T-helper 22 cell (primary cell): Measurements from ENCODE around the gene FOXF2.

ENCODE experiments used
- DNase-seq: peaks from one replicate; pipeline ENCODE4 v3.0.0-alpha.2; 2020; ENCODE audit warnings: low read depth

FOXF2 gene

GRCh38 chr6:1407499-1407990 is 18.2 kb downstream of the FOXF2 start:
- no peak for DNase-seq

- no peak for DNase-seq
Observed at GRCh38 chr6:1409774-1410465, 20.5 kb downstream of the FOXF2 start.

GRCh38 chr6:1412901-1413300 is 23.5 kb downstream of the FOXF2 start:
- no peak for DNase-seq

GRCh38 chr6:1415416-1416063 is 26.2 kb downstream of the FOXF2 start:
- DNase-seq, result no peak

- no peak for DNase-seq
Observed at GRCh38 chr6:1416191-1416760, 26.9 kb downstream of the FOXF2 start.

- DNase-seq, result no peak
Observed at GRCh38 chr6:1416820-1417219, 27.4 kb downstream of the FOXF2 start.

- no peak for DNase-seq
Observed at GRCh38 chr6:1417718-1418117, 28.3 kb downstream of the FOXF2 start.

- DNase-seq, result no peak
Observed at GRCh38 chr6:1418471-1419191, 29.3 kb downstream of the FOXF2 start.

GRCh38 chr6:1420382-1420781 is 31.0 kb downstream of the FOXF2 start:
- DNase-seq, result no peak

GRCh38 chr6:1422290-1422689 is 32.9 kb downstream of the FOXF2 start:
- DNase-seq, result no peak

- no peak for DNase-seq
Observed at GRCh38 chr6:1423578-1423977, 34.2 kb downstream of the FOXF2 start.

GRCh38 chr6:1424306-1424927 is 35.0 kb downstream of the FOXF2 start:
- DNase-seq, result no peak

- DNase-seq, result no peak
Observed at GRCh38 chr6:1426416-1426815, 37.0 kb downstream of the FOXF2 start.

GRCh38 chr6:1435806-1436205 is 46.4 kb downstream of the FOXF2 start:
- DNase-seq, result no peak

GRCh38 chr6:1436334-1437306 is 47.2 kb downstream of the FOXF2 start:
- DNase-seq, result no peak

- no peak for DNase-seq
Observed at GRCh38 chr6:1437553-1438406, 48.4 kb downstream of the FOXF2 start.

- DNase-seq, result no peak
Observed at GRCh38 chr6:1438471-1438881, 49.1 kb downstream of the FOXF2 start.

GRCh38 chr6:1439349-1439748 is 50.0 kb downstream of the FOXF2 start:
- DNase-seq, result no peak

- DNase-seq, result no peak
Observed at GRCh38 chr6:1442929-1443328, 53.6 kb downstream of the FOXF2 start.
